ENCODE measurements around the gene CARMIL1.

The CARMIL1 gene

DNA sequence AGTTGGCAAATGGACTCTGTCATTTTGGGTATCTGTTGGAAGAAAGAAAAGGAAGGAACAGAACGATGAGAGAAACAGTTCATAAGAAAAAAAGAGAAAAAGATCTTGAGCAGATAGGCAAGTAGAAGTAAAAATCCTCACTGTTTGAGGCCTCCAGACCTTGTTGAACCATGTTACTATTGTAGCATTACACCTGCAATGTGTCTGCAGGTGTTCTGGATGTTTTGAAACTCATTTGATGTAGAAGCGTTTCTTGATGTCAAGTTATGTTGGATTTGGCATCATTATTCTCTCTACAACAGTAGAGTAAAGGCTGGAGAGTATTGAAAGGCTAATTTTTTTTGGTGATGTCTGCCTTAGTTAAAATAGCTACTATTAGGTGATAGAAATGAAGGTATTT lies 108.7 kb downstream of the CARMIL1 start:
- no peak overlapping the region for H3K27ac ChIP-seq

DNA sequence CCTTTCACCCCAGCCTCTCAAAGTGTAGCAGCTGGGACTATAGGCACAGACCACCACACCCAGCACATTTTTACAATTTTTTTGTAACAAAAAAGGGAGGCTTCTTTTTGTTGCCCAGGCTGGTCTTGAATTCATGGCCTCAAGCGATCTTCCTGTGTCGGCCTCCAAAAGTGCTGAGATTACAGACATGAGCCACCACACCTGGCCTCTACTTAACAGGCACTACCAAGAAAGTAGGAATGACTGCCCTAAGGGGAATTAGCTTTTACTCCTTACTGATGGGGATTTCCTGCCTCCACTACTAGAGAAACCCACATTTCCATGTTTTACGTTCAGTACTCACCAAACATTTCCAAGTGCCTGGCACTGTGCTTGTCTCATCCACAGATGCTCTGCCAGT lies 109.6 kb downstream of the CARMIL1 start:
- no peak overlapping the region for H3K27ac ChIP-seq
- TF ChIP-seq, protein P1, sequence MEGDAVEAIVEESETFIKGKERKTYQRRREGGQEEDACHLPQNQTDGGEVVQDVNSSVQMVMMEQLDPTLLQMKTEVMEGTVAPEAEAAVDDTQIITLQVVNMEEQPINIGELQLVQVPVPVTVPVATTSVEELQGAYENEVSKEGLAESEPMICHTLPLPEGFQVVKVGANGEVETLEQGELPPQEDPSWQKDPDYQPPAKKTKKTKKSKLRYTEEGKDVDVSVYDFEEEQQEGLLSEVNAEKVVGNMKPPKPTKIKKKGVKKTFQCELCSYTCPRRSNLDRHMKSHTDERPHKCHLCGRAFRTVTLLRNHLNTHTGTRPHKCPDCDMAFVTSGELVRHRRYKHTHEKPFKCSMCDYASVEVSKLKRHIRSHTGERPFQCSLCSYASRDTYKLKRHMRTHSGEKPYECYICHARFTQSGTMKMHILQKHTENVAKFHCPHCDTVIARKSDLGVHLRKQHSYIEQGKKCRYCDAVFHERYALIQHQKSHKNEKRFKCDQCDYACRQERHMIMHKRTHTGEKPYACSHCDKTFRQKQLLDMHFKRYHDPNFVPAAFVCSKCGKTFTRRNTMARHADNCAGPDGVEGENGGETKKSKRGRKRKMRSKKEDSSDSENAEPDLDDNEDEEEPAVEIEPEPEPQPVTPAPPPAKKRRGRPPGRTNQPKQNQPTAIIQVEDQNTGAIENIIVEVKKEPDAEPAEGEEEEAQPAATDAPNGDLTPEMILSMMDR (conservative IDR thresholded peaks at IDR 0.05): no peak

More for the DNA sequence above, 108.7 kb downstream of the CARMIL1 start:
- TF ChIP-seq, protein P1 (conservative IDR thresholded peaks at IDR 0.05): no peak

DNA sequence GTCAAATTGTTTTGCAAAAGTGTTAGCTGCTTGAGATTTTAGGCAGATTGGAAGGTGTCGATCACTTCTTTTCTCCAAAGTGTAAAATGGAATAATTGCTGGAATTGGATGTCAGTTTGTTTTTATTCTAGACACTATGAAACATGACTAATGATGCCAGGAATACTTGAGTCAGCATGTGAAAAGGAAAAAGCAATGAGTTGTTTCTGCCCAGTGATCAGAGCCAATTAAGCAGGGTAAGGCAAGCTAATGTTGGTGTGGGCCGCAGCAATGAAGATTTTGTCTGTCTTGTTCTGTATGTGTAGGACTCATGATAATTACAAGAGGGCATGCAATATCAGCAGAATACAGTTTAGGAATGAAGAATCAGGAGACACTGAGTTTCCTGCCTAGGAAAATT lies 110.3 kb downstream of the CARMIL1 start:
- no peak overlapping the region for H3K27ac ChIP-seq
- TF ChIP-seq, protein P1 (conservative IDR thresholded peaks at IDR 0.05): no peak

DNA sequence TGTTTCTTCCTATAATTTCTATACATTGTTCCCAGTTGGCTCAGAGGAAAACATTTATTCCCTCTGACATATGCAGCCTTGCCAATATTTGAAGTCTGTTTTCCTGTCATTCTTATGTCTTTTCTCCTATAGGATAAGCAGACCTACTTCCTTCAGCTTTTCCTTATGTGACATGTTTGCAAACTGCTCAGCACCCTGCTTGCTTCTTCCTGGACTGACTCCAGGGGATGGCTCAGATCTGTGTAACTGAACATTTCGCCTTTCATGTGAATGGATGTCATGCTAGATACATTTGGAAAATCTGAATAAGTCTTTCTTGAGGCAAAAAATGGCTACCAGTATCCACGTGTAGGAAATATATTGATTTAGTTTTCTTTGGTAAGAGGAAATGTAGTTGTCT lies 113.2 kb downstream of the CARMIL1 start:
- no peak overlapping the region for H3K27ac ChIP-seq
- TF ChIP-seq, protein P1 (conservative IDR thresholded peaks at IDR 0.05): no peak

DNA sequence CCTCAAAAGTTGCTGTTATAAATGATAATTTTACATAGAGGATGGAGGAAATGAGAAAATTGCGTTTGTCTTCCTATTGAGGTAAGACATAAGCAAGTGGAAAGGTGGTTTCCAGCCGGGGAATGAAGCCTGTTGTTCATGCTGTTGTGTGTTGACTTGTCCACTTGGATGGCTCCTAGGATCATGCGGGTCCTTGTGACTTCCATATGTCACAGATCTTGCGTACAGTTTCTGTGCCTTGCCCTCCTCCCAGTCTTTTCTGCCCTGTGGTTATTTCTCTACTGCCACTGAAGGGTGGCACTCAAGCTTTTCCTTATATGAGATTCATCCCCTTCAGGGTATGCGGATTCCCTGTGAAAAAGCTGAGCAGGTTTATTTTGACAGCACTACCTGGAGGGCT lies 116.6 kb downstream of the CARMIL1 start:
- H3K27ac ChIP-seq: no peak overlapping the region
- TF ChIP-seq, protein P1 (conservative IDR thresholded peaks at IDR 0.05): no peak

DNA sequence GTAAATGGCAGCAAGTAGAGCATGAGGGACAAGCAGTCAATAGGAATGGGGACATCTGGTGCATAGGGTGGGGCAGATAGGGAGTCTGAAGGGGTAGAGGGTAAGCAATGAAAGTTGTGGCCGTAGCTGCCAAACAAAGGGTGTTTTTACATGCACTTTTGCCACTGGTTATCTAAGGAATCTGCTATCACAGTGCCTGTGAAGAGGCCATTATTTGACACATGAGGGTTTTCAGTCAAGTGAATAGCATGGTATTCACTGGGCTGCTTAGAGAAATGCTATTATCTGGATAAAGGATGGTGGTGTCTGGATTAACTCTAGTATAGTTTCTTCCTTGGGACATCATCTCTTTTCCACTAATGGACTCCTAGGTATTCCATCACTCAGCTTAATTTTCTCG lies 118.2 kb downstream of the CARMIL1 start:
- TF ChIP-seq, protein P1 (conservative IDR thresholded peaks at IDR 0.05): no peak
- no peak overlapping the region for H3K27ac ChIP-seq

DNA sequence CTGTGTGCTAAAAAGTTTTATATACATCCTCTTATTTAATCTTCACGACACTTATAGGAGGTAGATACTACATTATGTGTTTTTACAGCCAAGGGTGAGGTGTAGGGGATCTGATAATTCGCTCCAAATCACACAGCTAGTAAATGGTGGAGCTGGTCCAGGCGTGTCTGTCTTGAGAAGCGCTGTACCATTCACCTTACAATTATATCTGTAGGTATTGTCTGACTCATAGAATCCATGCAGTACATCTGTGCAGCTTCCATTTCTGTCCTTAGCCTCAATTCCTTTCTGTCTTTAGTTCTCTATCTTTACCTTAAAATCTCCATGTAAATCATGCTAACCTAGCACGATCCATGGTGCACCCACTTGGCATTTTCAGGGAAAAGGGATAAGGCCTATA lies 120.7 kb downstream of the CARMIL1 start:
- TF ChIP-seq, protein P1 (conservative IDR thresholded peaks at IDR 0.05): no peak
- no peak overlapping the region for H3K27ac ChIP-seq

DNA sequence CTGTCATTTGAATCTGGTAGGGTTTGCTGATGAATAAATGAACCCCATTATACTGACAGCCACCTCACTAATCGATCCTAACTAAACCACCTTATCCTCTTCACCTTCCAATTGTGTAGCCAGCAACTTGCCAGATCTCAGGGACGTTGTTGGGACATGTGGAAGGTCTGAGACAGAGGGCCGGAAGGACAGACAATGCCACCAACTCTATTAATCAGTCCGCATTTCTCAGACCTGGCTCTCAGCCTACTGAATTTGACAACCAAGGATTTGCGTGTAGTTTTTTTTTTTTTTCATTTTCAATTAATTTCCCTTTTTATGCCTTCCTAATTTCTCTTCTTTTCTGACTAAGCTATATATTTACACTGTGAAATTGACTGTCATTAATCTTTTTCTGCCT lies 122.5 kb downstream of the CARMIL1 start:
- H3K27ac ChIP-seq: no peak overlapping the region
- TF ChIP-seq, protein P1 (conservative IDR thresholded peaks at IDR 0.05): no peak

All from VCaP (cell line).